Activated CD4-positive, alpha-beta T cell treated with anti-CD3 and anti-CD28 coated beads, Interleukin-2, amount 50 U/mL, for 1 hour (primary cell): ENCODE results near the gene CLCA2.
A peak's percentile ranks its signal among the peaks of the same experiment; 100 is the strongest.

ENCODE experiments used
- DNase-seq: peaks from one replicate; pipeline ENCODE4 v3.0.0-alpha.2; 2020

The CLCA2 gene

GRCh38 chr1:86429835-86430234 is 5.9 kb downstream of the CLCA2 start:
- no peak for DNase-seq

GRCh38 chr1:86430376-86430775 is 6.4 kb downstream of the CLCA2 start:
- DNase-seq: no peak

GRCh38 chr1:86434059-86434458 is 10.1 kb downstream of the CLCA2 start:
- no peak for DNase-seq

GRCh38 chr1:86435327-86435726 is 11.4 kb downstream of the CLCA2 start:
- DNase-seq: no peak

GRCh38 chr1:86436041-86436440 is 12.1 kb downstream of the CLCA2 start:
- no peak for DNase-seq

GRCh38 chr1:86441581-86441980 is 17.6 kb downstream of the CLCA2 start:
- DNase-seq: peak; percentile 16

GRCh38 chr1:86441997-86442396 is 18.0 kb downstream of the CLCA2 start:
- no peak for DNase-seq

GRCh38 chr1:86445919-86446318 is 21.9 kb downstream of the CLCA2 start:
- DNase-seq: no peak

- no peak for DNase-seq
These were observed 23.3 kb downstream of the CLCA2 start for GRCh38 chr1:86447198-86447790.

- DNase-seq: no peak
These were observed 24.7 kb downstream of the CLCA2 start for GRCh38 chr1:86448670-86449069.

- no peak for DNase-seq
These were observed 25.1 kb downstream of the CLCA2 start for GRCh38 chr1:86449103-86449502.

GRCh38 chr1:86450847-86451246 is 26.9 kb downstream of the CLCA2 start:
- no peak for DNase-seq

- no peak for DNase-seq
These were observed 29.7 kb downstream of the CLCA2 start for GRCh38 chr1:86453664-86454063.

- no peak for DNase-seq
These were observed 31.1 kb downstream of the CLCA2 start for GRCh38 chr1:86455073-86455472.

GRCh38 chr1:86460998-86461397 is 37.0 kb downstream of the CLCA2 start:
- DNase-seq: no peak

GRCh38 chr1:86461482-86461881 is 37.5 kb downstream of the CLCA2 start:
- no peak for DNase-seq

GRCh38 chr1:86464819-86465218 is 40.8 kb downstream of the CLCA2 start:
- no peak for DNase-seq

GRCh38 chr1:86466109-86466844 is 42.3 kb downstream of the CLCA2 start:
- no peak for DNase-seq

GRCh38 chr1:86466986-86467385 is 43.0 kb downstream of the CLCA2 start:
- DNase-seq: no peak

- no peak for DNase-seq
These were observed 44.6 kb downstream of the CLCA2 start, which contains the start of gene CLCA1 for GRCh38 chr1:86468501-86468977. Gene CLCA1, plus strand, starts transcription at chr1:86468927. Its CDS starts 45 bp downstream, at chr1:86468972.

- DNase-seq: no peak
These were observed 46.9 kb downstream of the CLCA2 start for GRCh38 chr1:86470859-86471258.

- DNase-seq: no peak
These were observed 47.3 kb downstream of the CLCA2 start for GRCh38 chr1:86471291-86471690.

- DNase-seq: no peak
These were observed 48.2 kb downstream of the CLCA2 start for GRCh38 chr1:86472152-86472551.

GRCh38 chr1:86472767-86473166 is 48.8 kb downstream of the CLCA2 start:
- no peak for DNase-seq

GRCh38 chr1:86477256-86477655 is 53.3 kb downstream of the CLCA2 start:
- no peak for DNase-seq
